Measurements from ENCODE around the gene ESYT1. TPM values are rescaled to one million over a fixed set of nuclear protein-coding genes. Genes with fewer than 3 reads are reported as not detected.

The ESYT1 gene
- polyA plus RNA-seq, 1 experiment: 127 TPM

- Histone ChIP-seq H3K27me3 (ENCODE audit: control insufficient read depth, insufficient read depth, low read length) (peaks cover 39% of the 10 kb centered on the region), H3K9me3 (ENCODE audit: control insufficient read depth, insufficient read depth, low read length) (no peaks in the 10 kb centered on the region; the same call in 1 of the 2 replicates), H3K4me3 (ENCODE audit: low read depth, low read length) (peak overlapping the region; percentile 69), H3K27ac (ENCODE audit: low read depth, low read length) (no peak overlapping the region)
- TF ChIP-seq, protein P1, sequence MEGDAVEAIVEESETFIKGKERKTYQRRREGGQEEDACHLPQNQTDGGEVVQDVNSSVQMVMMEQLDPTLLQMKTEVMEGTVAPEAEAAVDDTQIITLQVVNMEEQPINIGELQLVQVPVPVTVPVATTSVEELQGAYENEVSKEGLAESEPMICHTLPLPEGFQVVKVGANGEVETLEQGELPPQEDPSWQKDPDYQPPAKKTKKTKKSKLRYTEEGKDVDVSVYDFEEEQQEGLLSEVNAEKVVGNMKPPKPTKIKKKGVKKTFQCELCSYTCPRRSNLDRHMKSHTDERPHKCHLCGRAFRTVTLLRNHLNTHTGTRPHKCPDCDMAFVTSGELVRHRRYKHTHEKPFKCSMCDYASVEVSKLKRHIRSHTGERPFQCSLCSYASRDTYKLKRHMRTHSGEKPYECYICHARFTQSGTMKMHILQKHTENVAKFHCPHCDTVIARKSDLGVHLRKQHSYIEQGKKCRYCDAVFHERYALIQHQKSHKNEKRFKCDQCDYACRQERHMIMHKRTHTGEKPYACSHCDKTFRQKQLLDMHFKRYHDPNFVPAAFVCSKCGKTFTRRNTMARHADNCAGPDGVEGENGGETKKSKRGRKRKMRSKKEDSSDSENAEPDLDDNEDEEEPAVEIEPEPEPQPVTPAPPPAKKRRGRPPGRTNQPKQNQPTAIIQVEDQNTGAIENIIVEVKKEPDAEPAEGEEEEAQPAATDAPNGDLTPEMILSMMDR (IDR thresholded peaks at IDR 0.05; ENCODE audit: low read depth, low read length): no peak
- ChIA-PET POLR2A (interaction anchor here (3.6 kb wide), 1 partner anchor 24 kb away, joined by 19 read pairs; the partner anchor contains the start of gene PA2G4), CTCF (interaction anchor here (0.6 to 2.2 kb wide), 4 partner anchors 9 to 109 kb away, joined by 3 to 7 read pairs (median 6); no protein-coding TSS in a partner anchor)
- no peak for DNase-seq (ENCODE audit: low read depth, low spot score)
Observed at GRCh38 chr12:56080556-56081138, 47.4 kb upstream of the ESYT1 start.

DNA sequence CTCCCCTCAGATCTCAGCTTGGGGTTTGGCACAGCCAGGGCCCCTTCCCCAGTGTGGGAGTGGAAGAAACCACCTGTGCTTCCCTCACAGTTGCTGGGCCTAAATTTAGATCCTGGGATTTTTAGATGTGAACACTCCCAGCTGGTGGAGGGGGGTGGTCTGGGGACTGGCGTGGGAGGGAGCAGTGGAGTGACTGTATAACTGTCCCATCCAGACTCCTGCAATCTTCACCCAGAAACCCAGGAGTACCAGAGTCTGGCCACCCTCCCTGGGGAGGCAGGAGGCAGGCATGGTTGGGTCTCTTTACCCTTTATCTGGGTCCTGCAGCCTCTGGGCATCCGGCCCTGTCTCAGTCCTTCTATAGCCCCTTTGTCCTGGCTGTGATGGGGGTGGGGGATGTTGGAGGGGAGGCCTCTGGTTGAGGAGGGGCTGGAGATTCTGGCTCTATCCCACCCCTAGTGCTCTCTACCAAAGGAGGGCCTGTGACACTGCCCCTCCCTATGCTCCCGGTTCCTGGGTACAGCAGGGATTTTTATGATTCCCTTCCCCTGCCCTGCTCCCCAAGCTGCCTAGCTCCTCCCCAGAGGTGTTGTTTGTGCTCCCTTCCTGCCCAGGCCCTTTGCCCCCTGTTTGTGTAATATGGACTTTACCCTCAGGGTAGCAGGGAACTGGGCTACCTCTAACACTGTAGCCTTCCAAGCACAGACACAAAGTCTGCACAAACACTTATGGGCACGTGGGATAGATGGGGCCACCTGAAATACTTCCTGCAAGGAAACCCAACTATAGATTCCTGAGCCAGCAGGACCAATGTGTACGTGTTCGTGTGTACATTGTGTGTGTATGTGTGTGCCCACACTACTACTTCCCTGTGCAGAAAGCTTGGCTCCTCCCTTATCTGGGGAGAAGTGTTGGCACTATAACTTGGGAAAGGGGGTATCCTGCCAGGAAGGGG is 46.4 kb upstream of the ESYT1 start:
- H3K27ac ChIP-seq (ENCODE audit: low read depth, low read length): peak overlapping the region; percentile 21
- DNase-seq (ENCODE audit: low read depth, low spot score): no peak

GRCh38 chr12:56082382-56082781 is 45.7 kb upstream of the ESYT1 start:
- Histone ChIP-seq H3K9me3 (ENCODE audit: control insufficient read depth, insufficient read depth, low read length) (no peaks in the 10 kb centered on the region; the same call in 1 of the 2 replicates), H3K27me3 (ENCODE audit: control insufficient read depth, insufficient read depth, low read length) (peaks cover 39% of the 10 kb centered on the region), H3K27ac (ENCODE audit: low read depth, low read length) (no peak overlapping the region), H3K4me3 (ENCODE audit: low read depth, low read length) (no peak overlapping the region)
- POLR2A ChIA-PET: interaction anchor here (0.6 kb wide), 1 partner anchor 33 kb away, joined by 3 read pairs; no protein-coding TSS in a partner anchor
- TF ChIP-seq, protein P1 (IDR thresholded peaks at IDR 0.05; ENCODE audit: low read depth, low read length): no peak
- CTCF ChIA-PET: interaction anchor here (0.6 kb wide), 1 partner anchor 26 kb away, joined by 7 read pairs; no protein-coding TSS in a partner anchor
- no peak for DNase-seq (ENCODE audit: low read depth, low spot score)

More for the DNA sequence above, 46.4 kb upstream of the ESYT1 start:
- CTCF ChIA-PET: interaction anchor here (0.6 to 0.9 kb wide), 3 partner anchors 10 to 108 kb away, joined by 3 to 7 read pairs (median 7); no protein-coding TSS in a partner anchor
- TF ChIP-seq, protein P1 (IDR thresholded peaks at IDR 0.05; ENCODE audit: low read depth, low read length): no peak
- POLR2A ChIA-PET: interaction anchor here (0.6 to 3.6 kb wide), 2 partner anchors 23 to 34 kb away, joined by 3 to 19 read pairs; partner anchors contain the start of gene PA2G4
- H3K27me3 ChIP-seq (ENCODE audit: control insufficient read depth, insufficient read depth, low read length): peaks cover 39% of the 10 kb centered on the region
- no peaks in the 10 kb centered on the region; the same call in 1 of the 2 replicates for H3K9me3 ChIP-seq (ENCODE audit: control insufficient read depth, insufficient read depth, low read length)
- H3K4me3 ChIP-seq (ENCODE audit: low read depth, low read length): no peak overlapping the region

DNA sequence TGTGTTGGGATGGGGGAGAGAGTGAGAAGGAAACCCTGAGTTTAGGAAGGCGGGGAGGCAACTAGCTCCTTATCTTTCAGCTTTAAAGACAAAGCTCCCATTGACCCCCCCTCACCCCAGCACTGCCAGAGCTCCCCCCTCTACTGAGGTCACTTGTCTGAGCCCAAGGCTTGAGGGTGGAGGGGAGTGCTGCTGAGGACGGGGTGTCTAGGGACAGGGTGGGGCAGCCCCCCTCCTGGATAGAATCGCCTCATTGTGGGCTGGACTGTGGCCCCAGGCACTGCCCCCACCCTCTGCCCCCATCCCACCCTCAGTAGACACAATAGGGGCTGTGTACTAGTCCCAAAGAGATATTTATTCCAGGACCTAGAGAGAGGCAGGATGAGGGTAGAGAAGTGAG is 45.1 kb upstream of the ESYT1 start:
- TF ChIP-seq, protein P1 (IDR thresholded peaks at IDR 0.05; ENCODE audit: low read depth, low read length): no peak
- ChIA-PET CTCF (no interaction called here), POLR2A (interaction anchor here (1.0 kb wide), 1 partner anchor 21 kb away, joined by 3 read pairs; the partner anchor contains the start of gene PA2G4)
- Histone ChIP-seq H3K27me3 (ENCODE audit: control insufficient read depth, insufficient read depth, low read length) (peaks cover 39% of the 10 kb centered on the region), H3K27ac (ENCODE audit: low read depth, low read length) (no peak overlapping the region), H3K9me3 (ENCODE audit: control insufficient read depth, insufficient read depth, low read length) (no peaks in the 10 kb centered on the region; the same call in 1 of the 2 replicates), H3K4me3 (ENCODE audit: low read depth, low read length) (no peak overlapping the region)
- DNase-seq (ENCODE audit: low read depth, low spot score): no peak
